ENCODE results near the gene SRF. TPM values are rescaled to one million over a fixed set of nuclear protein-coding genes. Genes with fewer than 3 reads are reported as not detected.

Gene SRF
- total RNA-seq, 2 experiments from 2014 or later: 22.8 to 24.2 TPM

DNA sequence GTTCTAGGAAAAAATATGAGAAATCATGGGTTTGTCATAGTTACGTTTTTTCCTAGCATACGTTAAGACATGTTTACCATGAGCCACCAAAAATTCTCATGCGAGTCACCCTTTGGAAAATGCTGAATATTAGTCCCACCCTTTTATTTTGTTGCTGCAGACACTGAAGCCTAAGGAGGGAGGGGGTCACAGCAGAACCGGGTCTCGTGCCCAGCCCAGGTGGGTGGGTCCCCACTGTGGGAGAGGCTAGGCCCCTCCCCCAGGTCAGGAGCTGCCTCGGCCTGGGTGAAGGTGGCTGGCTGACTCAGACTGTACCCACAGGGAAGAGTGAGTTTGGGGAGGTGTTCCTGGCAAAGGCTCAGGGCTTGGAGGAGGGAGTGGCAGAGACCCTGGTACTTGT is 26.2 kb upstream of the SRF start:
- no peak for DNase-seq (ENCODE audit: low spot score)
- H3K27ac ChIP-seq (ENCODE audit: low read depth, low read length, poor library complexity, severe bottlenecking): no peak overlapping the region
- H2AFZ ChIP-seq (ENCODE audit: low read length): no peak overlapping the region
- H3K79me2 ChIP-seq (ENCODE audit: insufficient read depth, low read depth, low read length): no peaks in the 10 kb centered on the region
- H3K4me1 ChIP-seq (ENCODE audit: insufficient read depth, low read length, poor library complexity, severe bottlenecking): peaks cover 19% of the 10 kb centered on the region
- H3K4me3 ChIP-seq (ENCODE audit: low read depth, low read length, poor library complexity, severe bottlenecking): no peak overlapping the region
- no TSS peak for BruUV-seq (replicated peaks)
- no peak for TF ChIP-seq CTCF (conservative IDR thresholded peaks at IDR 0.05; ENCODE audit: low read length)
- POLR2A ChIA-PET: no interaction called here
- H3K4me2 ChIP-seq (ENCODE audit: low read length): no peak overlapping the region
- no peaks in the 10 kb centered on the region for H3K9me3 ChIP-seq (ENCODE audit: low read length)
- H4K20me1 ChIP-seq (ENCODE audit: insufficient read depth, low read length): no peaks in the 10 kb centered on the region
- no peaks in the 10 kb centered on the region for H3K36me3 ChIP-seq (ENCODE audit: insufficient read depth, low read length)
- no peaks in the 10 kb centered on the region for H3K9me2 ChIP-seq (ENCODE audit: insufficient read depth, low read length)
- intact Hi-C loops (cut with micrococcal nuclease; ENCODE audit: unreplicated experiment): no loop called here
- CTCF ChIA-PET (ENCODE audit: unreplicated experiment): no interaction called here

DNA sequence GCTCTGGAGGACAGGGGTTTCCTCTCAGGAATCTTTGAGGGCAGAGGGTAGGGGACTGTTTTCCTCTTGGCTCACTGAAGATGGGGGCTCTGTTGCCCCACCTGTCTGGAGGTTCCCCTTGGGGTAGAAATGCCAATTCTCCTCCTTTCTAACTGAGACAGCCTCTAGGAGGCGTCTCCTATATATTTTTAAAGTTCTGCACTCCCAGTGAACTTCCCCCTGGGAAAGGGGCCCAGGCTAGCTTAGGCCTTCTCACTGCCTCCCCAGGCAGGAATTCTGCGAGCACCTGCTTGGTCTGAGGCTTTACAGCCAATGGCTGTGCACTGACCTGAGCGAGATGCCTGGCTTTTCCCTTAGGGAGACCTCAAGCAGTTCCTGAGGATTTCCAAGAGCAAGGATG is 24.8 kb upstream of the SRF start:
- no peak overlapping the region for H3K27ac ChIP-seq (ENCODE audit: low read depth, low read length, poor library complexity, severe bottlenecking)
- no peak for DNase-seq (ENCODE audit: low spot score)
- H3K4me2 ChIP-seq (ENCODE audit: low read length): no peak overlapping the region
- BruUV-seq (replicated peaks): no TSS peak
- no peaks in the 10 kb centered on the region for H4K20me1 ChIP-seq (ENCODE audit: insufficient read depth, low read length)
- H3K36me3 ChIP-seq (ENCODE audit: insufficient read depth, low read length): no peaks in the 10 kb centered on the region
- no peak overlapping the region for H3K4me3 ChIP-seq (ENCODE audit: low read depth, low read length, poor library complexity, severe bottlenecking)
- POLR2A ChIA-PET: no interaction called here
- CTCF ChIA-PET (ENCODE audit: unreplicated experiment): no interaction called here
- no peaks in the 10 kb centered on the region for H3K9me2 ChIP-seq (ENCODE audit: insufficient read depth, low read length)
- peaks cover 19% of the 10 kb centered on the region for H3K4me1 ChIP-seq (ENCODE audit: insufficient read depth, low read length, poor library complexity, severe bottlenecking)
- H3K79me2 ChIP-seq (ENCODE audit: insufficient read depth, low read depth, low read length): no peaks in the 10 kb centered on the region
- no peak overlapping the region for H2AFZ ChIP-seq (ENCODE audit: low read length)
- TF ChIP-seq EZH2phosphoT487 (IDR thresholded peaks at IDR 0.05; ENCODE audit: borderline replicate concordance, low read depth, low read length): no peak
- TF ChIP-seq CTCF (conservative IDR thresholded peaks at IDR 0.05; ENCODE audit: low read length): peak; percentile 28; the same call in 1 of the 2 replicates
- intact Hi-C loops (cut with micrococcal nuclease; ENCODE audit: unreplicated experiment): no loop called here
- H3K9me3 ChIP-seq (ENCODE audit: low read length): no peaks in the 10 kb centered on the region

DNA sequence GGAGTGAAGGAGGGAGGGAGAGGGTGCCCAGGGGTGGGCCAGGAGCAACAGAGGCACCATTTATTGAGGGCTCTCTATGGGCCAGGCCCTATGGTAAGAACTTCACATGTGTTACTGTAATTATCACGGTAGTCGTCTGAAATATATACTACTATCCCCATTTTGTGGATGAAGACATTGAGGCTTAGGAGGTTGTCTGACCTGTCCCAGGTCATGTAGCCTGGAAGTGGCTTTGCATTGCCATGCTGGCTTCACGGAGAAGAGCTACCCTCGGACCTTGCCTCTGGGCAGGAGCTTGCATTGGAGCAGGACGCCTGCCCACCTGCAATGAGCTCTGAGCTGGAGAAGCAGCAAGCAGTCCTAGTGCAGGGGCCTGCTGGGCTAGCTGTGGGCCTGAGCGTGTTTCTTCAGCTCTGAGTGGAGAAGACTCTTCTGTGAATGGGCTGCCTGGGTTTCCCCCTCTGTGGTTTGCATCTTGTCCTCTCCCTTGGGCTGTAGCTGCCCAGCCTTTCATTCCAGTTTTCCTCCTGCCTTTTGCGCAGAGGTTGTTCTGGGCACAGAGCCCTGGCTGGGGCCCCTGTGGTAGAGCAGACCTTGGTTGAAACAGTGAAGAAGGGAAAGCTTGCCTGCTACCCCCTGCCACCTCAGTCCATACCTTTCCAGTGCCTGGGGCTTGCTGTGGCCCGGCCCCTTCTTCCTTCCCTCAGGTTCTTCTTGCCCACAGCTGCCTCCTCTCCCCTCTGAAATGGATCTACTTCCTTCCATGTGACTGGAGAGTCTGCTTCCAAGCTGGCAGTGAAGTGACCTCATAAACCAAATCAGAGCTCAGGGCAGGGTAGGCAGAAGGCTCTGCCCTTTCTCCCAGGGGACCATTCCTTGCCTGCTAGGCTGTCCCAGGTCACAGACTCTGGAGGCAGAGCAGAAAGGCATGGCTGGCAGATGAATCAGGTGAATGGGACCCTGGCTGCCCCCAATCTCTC is 24.1 kb upstream of the SRF start:
- Histone ChIP-seq H3K27ac (ENCODE audit: low read depth, low read length, poor library complexity, severe bottlenecking) (no peak overlapping the region), H3K9me3 (ENCODE audit: low read length) (no peaks in the 10 kb centered on the region), H3K4me2 (ENCODE audit: low read length) (no peak overlapping the region), H3K4me3 (ENCODE audit: low read depth, low read length, poor library complexity, severe bottlenecking) (no peak overlapping the region), H3K79me2 (ENCODE audit: insufficient read depth, low read depth, low read length) (no peaks in the 10 kb centered on the region), H4K20me1 (ENCODE audit: insufficient read depth, low read length) (no peaks in the 10 kb centered on the region), H3K36me3 (ENCODE audit: insufficient read depth, low read length) (no peaks in the 10 kb centered on the region), H3K4me1 (ENCODE audit: insufficient read depth, low read length, poor library complexity, severe bottlenecking) (peaks cover 17% of the 10 kb centered on the region), H2AFZ (ENCODE audit: low read length) (no peak overlapping the region), H3K9me2 (ENCODE audit: insufficient read depth, low read length) (no peaks in the 10 kb centered on the region)
- intact Hi-C loops (cut with micrococcal nuclease; ENCODE audit: unreplicated experiment): no loop called here
- no peak for DNase-seq (ENCODE audit: low spot score)
- no TSS peak for BruUV-seq (replicated peaks)
- CTCF ChIA-PET (ENCODE audit: unreplicated experiment): no interaction called here
- TF ChIP-seq CTCF (conservative IDR thresholded peaks at IDR 0.05; ENCODE audit: low read length) (no peak), EZH2phosphoT487 (IDR thresholded peaks at IDR 0.05; ENCODE audit: borderline replicate concordance, low read depth, low read length) (no peak)
- POLR2A ChIA-PET: interaction anchor here (0.6 to 1.1 kb wide), 2 partner anchors 11 to 52 kb away, joined by 3 read pairs; no protein-coding TSS in a partner anchor

All from OCI-LY7 (cell line).